T1000 (cell line): ENCODE results near the gene BDNF.
A peak's percentile ranks its signal among the peaks of the same experiment; 100 is the strongest.

Source experiments
- DNase-seq: peaks from one replicate; lab custom pipeline; 2025; ENCODE audit warnings: mixed read lengths; lab: John Stamatoyannopoulos, UW

The BDNF gene

GRCh38 chr11:27705873-27706820 lies 5.9 kb upstream of the BDNF start:
- no peak for DNase-seq

- DNase-seq = no peak
Measured at GRCh38 chr11:27703481-27703880, 3.2 kb upstream of the BDNF start.

- no peak for DNase-seq
Measured at GRCh38 chr11:27702811-27703210, 2.6 kb upstream of the BDNF start.

GRCh38 chr11:27701355-27702105 lies 1.3 kb upstream of the BDNF start:
- DNase-seq = peak; percentile 40

GRCh38 chr11:27699926-27700350 lies 317 bp downstream of the BDNF start:
- DNase-seq = no peak

- no peak for DNase-seq
Measured at GRCh38 chr11:27699242-27699925, 871 bp downstream of the BDNF start.

GRCh38 chr11:27698872-27699241 lies 1.4 kb downstream of the BDNF start:
- DNase-seq = peak; percentile 75

- DNase-seq = no peak
Measured at GRCh38 chr11:27697679-27698275, 2.5 kb downstream of the BDNF start.

GRCh38 chr11:27696961-27697360 lies 3.3 kb downstream of the BDNF start:
- no peak for DNase-seq

- DNase-seq = no peak
Measured at GRCh38 chr11:27696115-27696514, 4.1 kb downstream of the BDNF start.

- no peak for DNase-seq
Measured at GRCh38 chr11:27694992-27695391, 5.3 kb downstream of the BDNF start.

GRCh38 chr11:27693398-27693797 lies 6.9 kb downstream of the BDNF start:
- DNase-seq = no peak

GRCh38 chr11:27692781-27693180 lies 7.5 kb downstream of the BDNF start:
- DNase-seq = no peak

- DNase-seq = no peak
Measured at GRCh38 chr11:27688076-27688475, 12.2 kb downstream of the BDNF start.

GRCh38 chr11:27681664-27682063 lies 18.6 kb downstream of the BDNF start:
- DNase-seq = no peak

GRCh38 chr11:27679136-27680015 lies 20.9 kb downstream of the BDNF start:
- DNase-seq = no peak

GRCh38 chr11:27678242-27678641 lies 22.0 kb downstream of the BDNF start:
- DNase-seq = no peak

- DNase-seq = no peak
Measured at GRCh38 chr11:27677108-27677507, 23.1 kb downstream of the BDNF start.

GRCh38 chr11:27673979-27674663 lies 26.1 kb downstream of the BDNF start:
- DNase-seq = no peak

- no peak for DNase-seq
Measured at GRCh38 chr11:27672836-27673464, 27.3 kb downstream of the BDNF start.
